ENCODE results near the gene SLC11A2.

DNA sequence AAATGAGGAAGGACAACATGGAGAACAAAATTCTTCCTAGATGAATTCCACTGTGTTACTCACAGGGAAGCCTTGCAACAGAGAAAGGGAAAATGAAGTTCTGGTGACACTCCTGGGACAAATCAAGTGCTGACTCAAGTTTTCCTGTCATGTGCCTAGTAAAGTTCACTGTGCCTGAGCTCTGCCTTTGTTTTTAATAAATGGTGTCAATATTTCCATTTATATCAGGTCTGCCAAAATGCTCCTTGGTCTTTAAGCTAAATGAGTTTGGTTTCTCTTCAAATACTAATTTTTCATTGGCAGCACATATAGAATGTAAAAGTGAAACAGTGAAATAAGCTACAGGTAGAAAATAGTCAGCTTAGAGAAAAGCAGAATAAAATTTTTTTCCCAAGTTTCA, 40.9 kb downstream of the SLC11A2 start:
- TF ChIP-seq BHLHE40 (IDR thresholded peaks at IDR 0.05; ENCODE audit: low read depth, low read length) (peak; percentile 35; the same call in 1 of the 2 replicates), CTCF (conservative IDR thresholded peaks at IDR 0.05; ENCODE audit: low read depth, low read length) (no peak), USF2 (IDR thresholded peaks at IDR 0.05; ENCODE audit: low read depth, low read length) (peak; percentile 66; the same call in 1 of the 2 replicates), CEBPB (IDR thresholded peaks at IDR 0.05; ENCODE audit: low read depth, low read length) (peak; percentile 77), POLR2A (IDR thresholded peaks at IDR 0.05; ENCODE audit: low read depth, low read length) (no peak), MXI1 (IDR thresholded peaks at IDR 0.05; ENCODE audit: borderline replicate concordance, low read depth, low read length) (no peak), RCOR1 (IDR thresholded peaks at IDR 0.05; ENCODE audit: insufficient replicate concordance, low read length) (no peak)
- TF ChIP-seq, protein P1, sequence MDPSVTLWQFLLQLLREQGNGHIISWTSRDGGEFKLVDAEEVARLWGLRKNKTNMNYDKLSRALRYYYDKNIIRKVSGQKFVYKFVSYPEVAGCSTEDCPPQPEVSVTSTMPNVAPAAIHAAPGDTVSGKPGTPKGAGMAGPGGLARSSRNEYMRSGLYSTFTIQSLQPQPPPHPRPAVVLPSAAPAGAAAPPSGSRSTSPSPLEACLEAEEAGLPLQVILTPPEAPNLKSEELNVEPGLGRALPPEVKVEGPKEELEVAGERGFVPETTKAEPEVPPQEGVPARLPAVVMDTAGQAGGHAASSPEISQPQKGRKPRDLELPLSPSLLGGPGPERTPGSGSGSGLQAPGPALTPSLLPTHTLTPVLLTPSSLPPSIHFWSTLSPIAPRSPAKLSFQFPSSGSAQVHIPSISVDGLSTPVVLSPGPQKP (IDR thresholded peaks at IDR 0.05; ENCODE audit: borderline replicate concordance, low read depth, low read length): no peak
